NCI-H2029 treated with DMSO at 0.1 percent for 48 hours (cell line): Measurements from ENCODE around the gene G0S2.
"Not testable (repeated sequence)": the region's sequence is repeated elsewhere in the genome, so short reads cannot be mapped to it uniquely, and the experiment has no call there.

Source experiments
- DNase-seq: peaks from one replicate; lab custom pipeline; 2025; lab: John Stamatoyannopoulos, UW

G0S2 gene

GRCh38 chr1:209678981-209679539, 3.8 kb downstream of the G0S2 start:
- DNase-seq, result no peak

- DNase-seq, result no peak
Measured at GRCh38 chr1:209685821-209686220, 10.6 kb downstream of the G0S2 start.

- DNase-seq, result no peak
Measured at GRCh38 chr1:209686322-209686721, 11.1 kb downstream of the G0S2 start.

GRCh38 chr1:209688746-209689234, 13.6 kb downstream of the G0S2 start:
- no peak for DNase-seq

GRCh38 chr1:209689477-209689876, 14.3 kb downstream of the G0S2 start:
- no peak for DNase-seq

- DNase-seq, result no peak
Measured at GRCh38 chr1:209691237-209691636, 16.0 kb downstream of the G0S2 start.

- DNase-seq, result no peak
Measured at GRCh38 chr1:209692296-209692695, 17.1 kb downstream of the G0S2 start.

GRCh38 chr1:209692745-209693504, 17.7 kb downstream of the G0S2 start:
- no peak for DNase-seq

- no peak for DNase-seq
Measured at GRCh38 chr1:209696673-209697072, 21.5 kb downstream of the G0S2 start.

GRCh38 chr1:209697126-209697525, 21.9 kb downstream of the G0S2 start:
- DNase-seq, result no peak

GRCh38 chr1:209700686-209701085, 25.5 kb downstream of the G0S2 start:
- DNase-seq, result not testable (repeated sequence)

GRCh38 chr1:209702832-209703231, 27.6 kb downstream of the G0S2 start:
- DNase-seq, result no peak

GRCh38 chr1:209703834-209704504, 28.8 kb downstream of the G0S2 start:
- no peak for DNase-seq

- no peak for DNase-seq
Measured at GRCh38 chr1:209704584-209704983, 29.4 kb downstream of the G0S2 start, which contains the start of gene HSD11B1. HSD11B1 (plus strand) TSS chr1:209704846; CDS start chr1:209704943, 97 bp downstream.

GRCh38 chr1:209705033-209705598, 29.9 kb downstream of the G0S2 start:
- no peak for DNase-seq

GRCh38 chr1:209706622-209707021, 31.4 kb downstream of the G0S2 start:
- DNase-seq, result no peak

GRCh38 chr1:209707308-209707707, 32.1 kb downstream of the G0S2 start:
- DNase-seq, result no peak

GRCh38 chr1:209708297-209708696, 33.1 kb downstream of the G0S2 start:
- no peak for DNase-seq

GRCh38 chr1:209710093-209710492, 34.9 kb downstream of the G0S2 start:
- DNase-seq, result no peak

- no peak for DNase-seq
Measured at GRCh38 chr1:209710847-209711246, 35.6 kb downstream of the G0S2 start.

- no peak for DNase-seq
Measured at GRCh38 chr1:209714338-209714737, 39.1 kb downstream of the G0S2 start.

GRCh38 chr1:209715314-209715713, 40.1 kb downstream of the G0S2 start:
- DNase-seq, result no peak

- no peak for DNase-seq
Measured at GRCh38 chr1:209717818-209718217, 42.6 kb downstream of the G0S2 start.
